HepG2 (cell line): Measurements from ENCODE around the gene SAXO1. TPM values are rescaled to one million over a fixed set of nuclear protein-coding genes. Genes with fewer than 3 reads are reported as not detected.

ENCODE experiments used
- ATAC-seq: fragments of 200-7000 bp; cut with Tn5 transposase; 3 replicates; pipeline ENCODE4 v1.9.1; 2020; ENCODE audit warnings: mild to moderate bottlenecking, moderate library complexity
- BruUV-seq: library from RNA; stranded (reverse); fragments of 400-500 nt; replicated peaks from 2 replicates; lab custom pipeline; 2021; lab: Mats Ljungman, UMichigan
- CTCF ChIA-PET: fragments of 300-600 bp; formaldehyde crosslinking; extraction: SDS; loops from one replicate; lab custom pipeline; 2021; ENCODE audit warnings: low total read pairs, inconsistent platforms, low intra/inter-chr PET ratio; lab: Yijun Ruan, JAX
- POLR2A ChIA-PET: fragments of 350-600 bp; sonication (Branson Sonifier 250); formaldehyde crosslinking; loops from one replicate; lab custom pipeline; 2020; ENCODE audit warnings: antibody characterized with exemption, inconsistent platforms; lab: Yijun Ruan, JAX
- DNase-seq: peaks from one replicate; pipeline ENCODE4 v3.0.0-alpha.2; 2015; ENCODE audit warnings: low spot score
- FAIRE-seq: peaks from 3 replicates; lab custom pipeline; 2011; peaks lifted over from hg19 to GRCh38; lab: Jason Lieb, UNC
- H2AFZ ChIP-seq: one replicate; pipeline ENCODE4 v1.6.1; 2011; ENCODE audit warnings: low read length, inconsistent platforms
- H3K27ac ChIP-seq: fragments of 300-600 bp; 3 replicates; pipeline ENCODE4 v1.8.0; 2011; ENCODE audit warnings: mixed run types, mild to moderate bottlenecking, mixed read lengths, low read length, inconsistent platforms; ENCODE audit not compliant: insufficient read depth; ENCODE audit errors: extremely low read length
- H3K27me3 ChIP-seq, 2 experiments: fragments of 200-600 bp in 1 of 2; 2 replicates in 1 of 2; 3 replicates in 1 of 2; pipeline versions ENCODE4 v1.6.0 to v1.8.0; 2011; ENCODE audit warnings: low read length in 2 of 2, mild to moderate bottlenecking in 2 of 2, moderate library complexity in 2 of 2, inconsistent platforms in 1 of 2; ENCODE audit not compliant: insufficient read depth in 2 of 2, control insufficient read depth in 1 of 2
- H3K36me3 ChIP-seq, 2 experiments: fragments of 200-600 bp in 1 of 2; replicated peaks in 1 of 2; 2 replicates in 1 of 2; 3 replicates in 1 of 2; pipeline versions ENCODE4 v1.5.1 to v1.8.0; 2011; ENCODE audit warnings: low read length in 2 of 2, inconsistent platforms in 1 of 2; ENCODE audit not compliant: insufficient read depth in 2 of 2, control insufficient read depth in 1 of 2
- H3K4me1 ChIP-seq: 2 replicates; pipeline ENCODE4 v1.5.1; 2012; ENCODE audit warnings: low read length, inconsistent platforms; ENCODE audit not compliant: insufficient read depth
- H3K4me2 ChIP-seq: 2 replicates; pipeline ENCODE4 v1.6.0; 2011; ENCODE audit warnings: low read depth, low read length, inconsistent platforms
- H3K4me3 ChIP-seq, 3 experiments: fragments of 200-600 bp in 1 of 3; sonication (generic), shearing (Covaris generic) in 1 of 3; replicated peaks in 1 of 3; 2 replicates each; pipeline ENCODE4 v1.5.1; 2011 to 2016; ENCODE audit warnings: low read length in 3 of 3, inconsistent platforms in 2 of 3, low read depth in 2 of 3, mild to moderate bottlenecking in 2 of 3, control low read depth in 1 of 3, mixed read lengths in 1 of 3; ENCODE audit not compliant: insufficient read depth in 1 of 3
- H3K79me2 ChIP-seq: one replicate; pipeline ENCODE4 v1.6.1; 2011; ENCODE audit warnings: low read length, inconsistent platforms; ENCODE audit not compliant: insufficient read depth
- H3K9ac ChIP-seq: 2 replicates; pipeline ENCODE4 v1.6.0; 2011; ENCODE audit warnings: mild to moderate bottlenecking, low read depth, low read length, inconsistent platforms; ENCODE audit not compliant: insufficient read depth
- H3K9me3 ChIP-seq: 2 replicates; pipeline ENCODE4 v1.5.1; 2012; ENCODE audit warnings: mild to moderate bottlenecking, low read length
- H4K20me1 ChIP-seq: 2 replicates; pipeline ENCODE4 v1.6.0; 2011; ENCODE audit warnings: inconsistent platforms, mild to moderate bottlenecking, low read length, moderate library complexity; ENCODE audit not compliant: insufficient read depth
- ETV5 ChIP-seq: IDR thresholded peaks from 2 replicates; pipeline ENCODE4 v1.6.1; 2018; ENCODE audit warnings: missing biosample characterization, missing genetic modification reagents, inconsistent platforms, borderline replicate concordance
- HBP1 ChIP-seq: IDR thresholded peaks from 2 replicates; pipeline ENCODE4 v1.6.1; 2016; ENCODE audit warnings: low read depth, control low read depth
- MYC ChIP-seq: sonication (generic); formaldehyde crosslinking; IDR thresholded peaks from 2 replicates; pipeline ENCODE4 v1.9.0; 2021; ENCODE audit warnings: missing genetic modification reagents, borderline replicate concordance
- RCOR2 ChIP-seq: IDR thresholded peaks from 2 replicates; pipeline ENCODE4 v1.6.1; 2016; ENCODE audit warnings: missing biosample characterization, missing genetic modification reagents
- RERE ChIP-seq: IDR thresholded peaks from 2 replicates; pipeline ENCODE4 v1.6.1; 2016; ENCODE audit warnings: low read depth, missing genetic modification reagents, missing compliant biosample characterization
- ZFP36L1 ChIP-seq: sonication (generic); formaldehyde crosslinking; IDR thresholded peaks from 2 replicates; pipeline ENCODE4 v1.8.0; 2022; ENCODE audit warnings: mild to moderate bottlenecking, missing genetic modification reagents, moderate library complexity
- ZNF430 ChIP-seq: sonication (generic); formaldehyde crosslinking; IDR thresholded peaks from 2 replicates; pipeline ENCODE4 v1.9.0; 2021; ENCODE audit warnings: mild to moderate bottlenecking, missing genetic modification reagents
- ZNF740 ChIP-seq: sonication (generic); formaldehyde crosslinking; IDR thresholded peaks from 2 replicates; pipeline ENCODE4 v1.4.0; 2020; ENCODE audit warnings: missing genetic modification reagents
- WGBS: methylation state at CpG from one replicate; pipeline ENCODE4 v1.1.6; 2017; ENCODE audit warnings: low lambda C conversion rate; 5-methylcytosine and 5-hydroxymethylcytosine counted together
- in situ Hi-C: cut with HindIII; loops from 2 replicates; pipeline ENCODE4 v1.10.0; 2017; ENCODE audit warnings: low pct_unique_long_range_greater_than_20kb; ENCODE audit not compliant: extremely low pct_ligation_motif_present
- intact Hi-C: fragments of 100-400 bp; cut with micrococcal nuclease; formaldehyde crosslinking; loops from one replicate; pipeline ENCODE4 v1.10.0; 2022; ENCODE audit not compliant: unreplicated experiment
- polyA plus RNA-seq, 8 experiments: library from polyadenylated mRNA; depleted of rRNA in 3 of 8; stranded (reverse) in 7 of 8; unstranded in 1 of 8; fragments of >200 nt; fragmentation: Illumina TruSeq in 4 of 8; extraction: Trizol in 4 of 8; gene quantifications; 2 replicates each; pipeline versions ENCODE4 v1.2.1 to v1.2.3, GENCODE V29; 2011 to 2016; ENCODE audit warnings: low read depth in 4 of 8, missing spikeins in 1 of 8, mixed read lengths in 1 of 8; ENCODE audit not compliant: insufficient read depth in 1 of 8
- total RNA-seq, 5 experiments: library from RNA; depleted of rRNA; stranded (reverse); fragments of >200 nt; fragmentation: Illumina TruSeq; extraction: Trizol; gene quantifications; 2 replicates each; pipeline ENCODE4 v1.2.3, GENCODE V29; 2016; ENCODE audit warnings: low read depth in 1 of 5

Gene SAXO1
- total and polyA plus RNA-seq, 2 of the 13 experiments (the other 11 are each of a cell fraction or from before 2014, with no cell fraction given), result not detected

- Histone ChIP-seq H3K27me3 (peaks cover 1 to 22% of the 10 kb centered on the region in 2 experiments; a peak in 3 of 5 replicates), H3K4me1 (no peaks in the 10 kb centered on the region)
- intact Hi-C loops, result no loop called here
- 47% methylated on average over 8 of the region's 8 CpGs for WGBS
- FAIRE-seq, result no peak
- no peak for TF ChIP-seq ETV5 (CRISPR knock-in tag)
- no peak for TF ChIP-seq ZNF740 (CRISPR knock-in tag)
- no peak for TF ChIP-seq RCOR2 (CRISPR knock-in tag)
- TF ChIP-seq, all 625 proteins: peak for 0
- Histone ChIP-seq H3K9ac (no peak overlapping the region), H3K9me3 (no peaks in the 10 kb centered on the region), H2AFZ (no peak overlapping the region), H3K36me3 (no peaks in the 10 kb centered on the region), H3K27ac (no peak overlapping the region), H3K79me2 (no peaks in the 10 kb centered on the region), H4K20me1 (no peaks in the 10 kb centered on the region), H3K4me3 (no peak overlapping the region), H3K4me2 (no peak overlapping the region)
- no peak for ATAC-seq
- ChIA-PET CTCF (no interaction called here), POLR2A (no interaction called here)
- no TSS peak for BruUV-seq
- no peak for DNase-seq
- in situ Hi-C loops, result no loop called here
Measured at GRCh38 chr9:18941060-18941740, 91.8 kb downstream of the SAXO1 start.

GRCh38 chr9:18939943-18940342 lies 93.1 kb downstream of the SAXO1 start:
- Histone ChIP-seq H2AFZ (no peak overlapping the region), H3K4me3 (no peak overlapping the region), H3K4me2 (no peak overlapping the region), H3K9ac (no peak overlapping the region), H3K4me1 (no peaks in the 10 kb centered on the region), H3K9me3 (no peaks in the 10 kb centered on the region), H3K27me3 (peaks cover 1 to 22% of the 10 kb centered on the region in 2 experiments; a peak in 3 of 5 replicates), H3K79me2 (no peaks in the 10 kb centered on the region), H4K20me1 (no peaks in the 10 kb centered on the region), H3K27ac (no peak overlapping the region), H3K36me3 (no peaks in the 10 kb centered on the region)
- FAIRE-seq (no peak), DNase-seq (no peak), ATAC-seq (no peak)
- intact Hi-C loops, result no loop called here
- no TSS peak for BruUV-seq
- in situ Hi-C loops, result no loop called here
- ChIA-PET CTCF (no interaction called here), POLR2A (no interaction called here)
- 6% methylated on average over 5 of the region's 5 CpGs for WGBS
- TF ChIP-seq ZNF430 (CRISPR knock-in tag) (no peak), ZFP36L1 (no peak), RERE (CRISPR knock-in tag) (no peak), MYC (CRISPR knock-in tag) (no peak), HBP1 (CRISPR knock-in tag) (no peak)
